ENCODE data around the gene SLC12A5.

Gene SLC12A5

DNA sequence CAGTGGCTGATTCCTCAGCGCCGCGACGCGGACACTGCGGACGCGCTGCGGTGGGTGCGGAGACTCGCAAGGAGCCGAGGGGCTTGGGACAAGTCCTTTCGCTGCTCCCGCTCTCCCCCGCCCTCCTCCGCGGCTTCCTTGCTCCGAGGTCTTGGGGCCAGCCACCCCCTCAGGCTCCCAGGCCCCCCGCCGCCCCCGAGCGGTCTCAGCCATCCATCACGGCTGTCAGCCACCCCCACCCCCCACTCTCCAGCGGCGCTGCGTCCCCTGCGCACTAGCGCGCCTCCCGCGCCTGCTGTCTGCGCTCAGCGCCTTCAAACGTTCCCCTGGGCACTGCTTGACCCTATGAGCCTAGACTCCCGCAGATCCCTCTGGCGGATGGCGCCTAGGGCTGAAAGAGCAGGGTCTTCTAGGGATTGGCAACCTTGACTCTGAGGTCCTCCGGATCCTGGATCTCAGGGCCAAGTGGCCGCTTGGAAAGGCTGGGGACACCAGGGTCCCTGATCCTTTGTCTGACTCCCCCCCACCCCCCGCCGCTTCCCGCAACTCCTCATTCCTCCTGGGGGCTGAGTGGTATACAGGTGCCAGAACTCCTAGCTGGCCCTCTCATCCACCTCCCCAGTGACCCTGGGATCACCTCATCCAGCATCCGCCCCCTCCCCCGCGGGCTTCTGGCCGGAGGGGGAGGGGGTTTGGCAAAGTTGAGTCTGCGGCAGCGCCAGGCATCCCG lies 1.4 kb downstream of the SLC12A5 start:
- no peak for DNase-seq

DNA sequence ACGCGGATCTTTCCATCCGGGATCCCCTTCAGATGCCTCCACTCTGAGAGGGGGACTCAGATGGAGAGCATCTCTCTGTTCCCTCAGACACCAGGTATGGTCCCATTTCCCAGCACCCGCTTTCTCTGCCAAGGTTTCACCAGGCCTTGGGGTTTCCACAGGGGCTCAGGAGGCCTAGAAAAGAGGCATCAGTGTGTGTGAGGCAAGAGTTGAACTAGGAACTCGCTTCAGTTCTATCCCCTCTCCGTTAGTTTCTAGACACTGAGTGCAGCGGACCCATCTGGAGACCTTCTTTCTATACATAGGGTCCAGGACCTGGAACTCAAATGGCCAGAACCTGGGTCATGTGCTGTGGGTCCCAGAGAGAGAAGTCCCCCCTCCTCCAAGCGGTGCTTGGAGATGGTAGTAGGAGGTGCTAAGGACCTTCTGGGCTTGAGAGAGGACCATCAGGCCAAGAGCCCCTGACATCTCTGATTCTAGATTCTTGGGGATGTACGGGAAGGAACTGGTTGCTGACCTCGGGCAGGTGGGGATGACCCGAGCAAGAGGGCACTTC lies 2.1 kb downstream of the SLC12A5 start:
- no peak for DNase-seq

DNA sequence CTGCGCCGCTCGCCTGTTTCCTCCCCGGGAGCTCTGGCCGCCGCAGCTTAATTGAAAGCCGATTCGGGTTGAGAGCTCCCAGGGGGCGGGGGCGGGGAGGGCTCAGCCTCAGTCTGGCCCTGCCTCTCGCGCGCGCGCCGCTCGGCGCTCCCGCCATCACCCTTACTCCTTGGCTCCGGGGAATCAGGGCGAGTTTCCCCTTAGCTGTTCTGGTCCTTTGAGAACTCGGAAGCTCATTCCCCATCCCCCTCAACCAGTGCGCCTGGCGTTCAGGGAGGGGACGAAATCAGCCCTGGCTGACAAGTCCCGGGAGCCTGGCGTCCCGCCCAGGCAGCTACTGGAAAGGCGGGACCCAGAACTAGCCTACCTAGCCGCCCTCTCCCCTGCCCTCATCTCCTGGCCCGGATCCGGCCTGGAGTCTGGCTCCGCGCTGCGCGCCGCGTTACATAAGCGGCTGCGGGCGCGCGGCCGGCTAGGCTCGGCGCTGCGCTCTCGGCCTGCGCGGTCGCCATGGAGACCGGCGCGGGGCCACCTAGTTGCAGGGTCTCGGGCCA lies 2.8 kb downstream of the SLC12A5 start:
- no peak for DNase-seq

DNA sequence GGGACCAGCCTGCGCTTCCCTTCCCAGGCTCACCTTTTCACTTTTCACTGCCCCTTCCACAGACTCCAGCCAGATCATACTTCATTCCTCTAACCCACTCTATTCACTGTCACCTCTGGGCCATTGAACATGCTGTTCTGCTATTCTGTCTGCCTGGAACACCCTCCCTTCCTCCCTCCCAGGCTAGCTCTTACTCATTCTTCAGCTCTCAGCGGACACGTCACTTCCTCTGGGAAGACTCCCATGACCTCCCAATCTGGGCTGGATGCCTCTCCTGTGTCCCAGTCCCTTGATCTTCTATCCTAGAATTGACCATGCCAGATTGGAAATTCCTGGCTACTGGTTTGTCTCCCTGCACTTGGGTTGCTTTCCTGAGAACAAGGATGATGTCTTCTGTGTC lies 5.0 kb downstream of the SLC12A5 start:
- no peak for DNase-seq

DNA sequence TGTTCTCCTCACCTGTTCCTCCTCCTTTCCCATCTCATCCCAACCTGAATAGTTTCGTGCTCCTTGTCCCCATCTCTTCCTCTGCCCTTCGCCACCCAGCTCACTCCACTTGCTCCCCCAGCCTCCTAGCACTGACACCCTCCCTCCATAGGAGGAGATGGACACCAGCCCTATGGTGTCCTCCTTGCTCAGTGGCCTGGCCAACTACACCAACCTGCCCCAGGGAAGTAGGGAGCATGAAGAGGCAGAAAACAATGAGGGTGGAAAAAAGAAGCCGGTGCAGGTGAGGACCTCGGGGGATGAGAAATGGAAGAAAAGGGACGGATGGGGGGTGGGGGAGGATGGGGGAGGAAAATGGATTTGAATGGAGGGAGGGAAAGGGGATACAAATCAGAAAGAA lies 6.2 kb downstream of the SLC12A5 start:
- no peak for DNase-seq

DNA sequence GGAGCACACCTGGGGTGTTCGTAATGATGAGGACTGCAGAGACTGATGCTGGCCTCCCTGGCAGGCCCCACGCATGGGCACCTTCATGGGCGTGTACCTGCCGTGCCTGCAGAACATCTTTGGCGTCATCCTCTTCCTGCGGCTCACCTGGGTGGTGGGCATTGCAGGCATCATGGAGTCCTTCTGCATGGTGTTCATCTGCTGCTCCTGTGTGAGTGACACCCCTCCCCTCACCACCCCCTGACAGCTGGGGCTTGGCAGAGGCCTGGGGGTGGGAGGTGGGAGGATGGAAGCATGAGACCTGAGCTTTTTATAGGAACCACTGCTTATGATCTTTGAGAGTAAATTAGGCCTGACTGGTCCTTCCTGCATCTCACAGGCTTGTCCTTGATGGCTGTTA lies 6.7 kb downstream of the SLC12A5 start:
- DNase-seq, result no peak

DNA sequence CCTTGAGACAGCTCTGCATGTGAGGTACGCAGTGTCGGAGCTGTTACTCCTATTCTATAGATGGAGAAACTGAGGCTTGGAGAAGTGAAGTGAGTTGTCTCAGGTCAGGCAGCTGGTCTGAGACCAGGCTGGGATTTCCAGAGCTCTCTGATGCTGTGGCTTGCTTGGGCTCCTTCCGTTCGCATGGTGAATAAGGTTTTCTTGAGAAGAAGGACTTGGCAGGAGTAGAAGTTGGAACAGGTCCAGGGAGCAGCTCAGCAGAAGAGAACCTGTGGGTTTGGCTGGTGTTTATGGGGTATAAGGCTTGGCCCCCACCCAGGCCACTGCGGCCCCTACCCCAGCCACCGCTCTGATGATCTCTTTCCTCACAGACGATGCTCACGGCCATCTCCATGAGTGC lies 7.4 kb downstream of the SLC12A5 start:
- DNase-seq, result no peak

DNA sequence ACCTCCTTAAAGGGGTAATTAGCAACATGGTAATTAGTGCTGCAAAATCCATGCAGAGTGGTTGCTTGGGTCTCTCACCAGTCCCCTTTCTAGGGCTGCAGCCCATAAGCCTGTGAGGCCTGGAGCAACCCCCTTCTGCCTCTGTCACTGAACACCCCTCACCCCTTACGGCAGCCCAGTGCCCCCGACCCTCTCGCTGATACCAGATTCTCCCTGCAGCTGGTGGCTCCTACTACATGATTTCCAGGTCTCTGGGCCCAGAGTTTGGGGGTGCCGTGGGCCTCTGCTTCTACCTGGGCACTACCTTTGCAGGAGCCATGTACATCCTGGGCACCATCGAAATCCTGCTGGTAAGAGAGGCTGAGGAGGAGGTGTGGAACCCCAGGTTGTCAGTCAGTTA lies 8.0 kb downstream of the SLC12A5 start:
- no peak for DNase-seq

DNA sequence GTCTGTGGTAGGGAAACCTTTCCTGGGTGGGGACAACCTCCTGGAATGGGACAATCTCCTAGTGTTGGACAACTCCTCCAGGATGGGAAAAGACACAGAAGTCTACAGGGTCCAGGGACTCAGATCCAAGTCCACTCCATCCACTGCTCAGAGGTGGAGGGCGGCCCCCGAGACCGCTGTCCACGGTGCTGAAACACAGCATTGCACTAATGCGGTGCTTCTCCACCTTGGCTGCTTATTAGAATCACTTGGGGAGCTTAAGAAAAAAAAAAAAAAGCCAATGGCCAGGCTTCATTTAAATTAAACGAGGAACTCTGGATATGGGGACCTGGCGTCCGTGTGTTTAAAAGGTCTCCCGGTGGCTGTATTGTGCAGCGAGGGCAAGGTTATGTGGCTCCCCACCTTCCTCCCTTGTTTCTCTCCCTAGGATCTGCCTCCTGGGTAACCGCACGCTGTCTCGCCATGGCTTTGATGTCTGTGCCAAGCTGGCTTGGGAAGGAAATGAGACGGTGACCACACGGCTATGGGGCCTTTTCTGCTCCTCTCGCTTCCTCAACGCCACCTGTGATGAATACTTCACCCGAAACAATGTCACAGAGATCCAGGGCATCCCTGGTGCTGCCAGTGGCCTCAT lies 12.0 kb downstream of the SLC12A5 start:
- peak in 1 of 2 experiments; percentile 41 for DNase-seq

DNA sequence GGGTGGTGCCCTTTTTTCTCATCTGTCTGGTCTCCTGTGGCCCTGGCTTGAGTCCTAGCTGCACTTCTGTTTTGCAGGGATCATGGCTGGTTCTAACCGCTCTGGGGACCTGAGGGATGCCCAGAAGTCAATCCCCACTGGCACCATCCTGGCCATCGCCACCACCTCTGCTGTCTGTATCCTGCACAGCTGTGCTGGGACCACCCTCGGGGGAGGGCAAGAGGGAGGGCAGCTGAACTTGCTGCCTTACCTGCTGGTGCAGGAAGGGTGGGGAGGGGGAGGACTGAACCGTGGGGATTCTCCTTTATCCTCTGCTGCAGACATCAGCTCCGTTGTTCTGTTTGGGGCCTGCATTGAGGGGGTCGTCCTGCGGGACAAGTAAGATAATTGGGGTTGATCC lies 14.5 kb downstream of the SLC12A5 start:
- no peak for DNase-seq

DNA sequence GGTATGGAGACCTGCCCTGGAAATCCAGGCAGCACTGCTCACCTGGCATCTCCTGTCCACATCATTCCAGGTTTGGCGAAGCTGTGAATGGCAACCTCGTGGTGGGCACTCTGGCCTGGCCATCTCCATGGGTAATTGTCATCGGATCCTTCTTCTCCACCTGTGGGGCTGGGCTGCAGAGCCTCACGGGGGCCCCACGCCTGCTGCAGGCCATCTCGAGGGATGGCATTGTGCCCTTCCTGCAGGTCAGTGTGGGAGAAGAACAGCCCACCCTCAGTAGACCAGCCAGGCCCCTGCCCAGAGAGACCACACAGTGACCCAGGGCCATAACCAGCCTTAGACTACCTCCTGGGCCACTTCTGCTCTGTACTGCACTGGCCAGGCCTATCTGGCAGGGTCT lies 15.9 kb downstream of the SLC12A5 start:
- DNase-seq, result no peak

DNA sequence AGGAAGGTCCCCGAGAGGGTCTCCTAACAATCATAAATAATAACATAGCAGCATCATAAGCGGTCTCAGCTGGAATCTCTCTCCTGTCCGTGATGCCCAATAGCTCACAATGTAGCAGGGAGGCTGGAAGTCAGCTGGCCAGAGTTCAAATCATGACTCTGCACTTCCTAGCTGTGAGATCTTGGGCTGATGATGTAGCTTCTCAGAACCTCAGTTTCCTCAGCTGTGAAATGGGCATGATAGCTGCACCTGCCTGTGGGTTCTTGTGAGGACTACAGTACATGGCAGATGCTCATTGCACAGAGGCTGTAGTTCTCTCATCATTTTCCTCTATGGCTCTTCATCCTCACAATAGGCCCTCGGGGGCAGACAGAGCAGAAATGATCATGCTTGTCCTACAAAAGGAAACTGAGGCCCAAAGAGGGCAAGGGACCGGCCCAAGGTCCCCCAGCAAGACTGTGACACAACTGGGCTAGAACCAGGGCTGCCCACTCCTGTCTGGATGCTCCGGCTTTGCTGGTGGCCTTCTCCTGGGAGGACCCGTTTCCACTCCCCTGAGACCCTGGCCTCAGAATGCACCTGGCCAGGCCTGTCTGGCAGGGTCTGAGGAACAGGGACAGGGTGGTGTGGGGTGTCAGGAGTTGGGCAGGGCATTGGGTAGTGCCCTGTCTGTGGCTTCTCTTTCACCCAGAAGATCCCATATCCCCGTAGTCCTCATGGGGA lies 17.7 kb downstream of the SLC12A5 start:
- no peak for DNase-seq

DNA sequence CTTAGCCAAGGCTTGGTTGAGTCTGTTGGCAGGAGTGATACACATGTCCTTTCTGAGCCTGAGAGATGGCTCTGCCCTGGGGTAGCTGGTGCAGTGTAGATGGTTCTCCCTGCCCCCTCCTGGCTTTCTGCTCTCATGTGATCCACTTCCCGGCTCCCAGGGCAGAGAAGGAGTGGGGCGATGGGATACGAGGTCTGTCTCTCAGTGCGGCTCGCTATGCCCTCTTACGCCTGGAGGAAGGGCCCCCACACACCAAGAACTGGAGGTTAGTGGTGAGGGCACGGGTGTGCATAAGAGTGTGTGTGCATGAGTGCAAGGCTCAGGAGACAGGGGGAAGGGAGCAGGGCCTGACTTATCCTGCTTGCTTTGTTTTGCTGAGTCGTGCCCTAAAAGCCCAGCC lies 18.8 kb downstream of the SLC12A5 start:
- DNase-seq, result no peak

DNA sequence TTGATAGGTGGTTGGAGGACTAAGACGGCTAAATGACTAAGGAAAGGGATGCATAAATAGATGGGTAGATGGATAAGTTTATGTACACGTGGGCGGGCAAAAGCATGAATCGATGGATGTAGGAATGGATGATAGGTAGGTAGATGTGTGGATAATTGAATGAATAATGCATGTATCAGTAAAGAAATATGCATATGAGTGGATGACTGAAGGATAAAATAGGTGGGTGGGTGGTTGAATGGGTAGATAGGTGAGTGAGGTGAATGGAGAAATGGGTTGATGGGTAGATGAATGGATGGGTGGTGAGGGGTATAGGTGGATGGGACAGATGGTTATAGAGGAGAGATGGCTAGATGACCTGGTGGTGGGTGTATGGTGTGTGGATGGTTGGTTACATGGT lies 20.2 kb downstream of the SLC12A5 start:
- DNase-seq, result no peak

DNA sequence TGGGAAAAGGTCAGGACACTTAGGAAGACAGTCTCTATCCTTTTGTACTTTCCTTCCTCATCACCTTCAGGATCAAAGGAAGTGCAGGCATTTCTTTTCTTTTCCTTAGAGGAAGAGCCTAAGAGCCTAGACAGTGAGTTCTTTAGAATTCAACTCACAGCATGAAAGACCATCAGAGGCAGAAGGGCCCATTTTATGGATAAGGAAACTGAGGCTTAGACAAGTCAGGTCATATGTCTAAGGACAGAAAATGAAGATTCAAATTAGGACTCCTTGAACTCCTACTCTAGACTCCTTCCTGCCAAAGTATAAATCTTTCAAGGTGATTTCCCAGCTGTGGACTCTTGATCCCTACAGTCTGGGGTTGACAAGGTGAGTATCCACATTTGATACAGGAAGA lies 20.8 kb downstream of the SLC12A5 start:
- DNase-seq, result no peak

DNA sequence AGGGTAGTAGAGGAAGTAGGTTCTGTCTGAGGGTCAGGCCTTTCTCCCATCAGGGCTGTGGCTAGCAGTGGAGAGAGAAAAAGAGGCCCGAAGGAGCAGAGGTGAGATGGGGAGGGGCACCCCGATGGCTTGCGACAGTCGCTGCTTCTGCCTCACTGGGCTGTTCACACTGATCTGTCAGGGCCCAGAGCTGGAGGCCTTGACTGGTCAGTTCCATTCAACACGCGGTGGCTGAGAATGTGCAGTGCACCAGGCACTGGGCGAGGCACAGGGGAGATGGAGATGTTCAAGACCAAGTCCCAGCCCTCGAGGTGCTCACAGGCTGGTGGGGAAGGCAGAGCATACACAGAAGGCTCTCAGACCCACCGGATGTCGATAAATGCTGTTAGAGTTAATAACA lies 21.4 kb downstream of the SLC12A5 start:
- DNase-seq, result no peak

DNA sequence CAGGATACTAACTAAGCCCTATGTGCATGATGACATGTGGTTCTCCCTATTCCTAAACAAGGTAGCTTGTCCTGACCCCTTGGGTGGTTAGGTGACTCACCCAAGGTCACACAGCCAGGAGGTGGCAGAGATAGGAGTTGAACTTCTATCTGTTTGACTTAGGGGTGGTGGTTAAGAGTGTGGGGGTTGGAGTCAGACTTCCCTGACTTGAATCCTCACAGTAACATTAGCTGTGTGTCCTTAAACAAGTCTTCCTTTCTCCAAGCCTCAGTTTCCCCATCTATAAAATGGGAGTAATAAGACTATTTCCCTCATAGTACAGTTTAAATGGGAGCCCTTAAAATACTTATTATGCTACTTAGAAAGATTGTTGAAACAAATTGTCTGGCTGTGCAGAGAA lies 21.9 kb downstream of the SLC12A5 start:
- no peak for DNase-seq

DNA sequence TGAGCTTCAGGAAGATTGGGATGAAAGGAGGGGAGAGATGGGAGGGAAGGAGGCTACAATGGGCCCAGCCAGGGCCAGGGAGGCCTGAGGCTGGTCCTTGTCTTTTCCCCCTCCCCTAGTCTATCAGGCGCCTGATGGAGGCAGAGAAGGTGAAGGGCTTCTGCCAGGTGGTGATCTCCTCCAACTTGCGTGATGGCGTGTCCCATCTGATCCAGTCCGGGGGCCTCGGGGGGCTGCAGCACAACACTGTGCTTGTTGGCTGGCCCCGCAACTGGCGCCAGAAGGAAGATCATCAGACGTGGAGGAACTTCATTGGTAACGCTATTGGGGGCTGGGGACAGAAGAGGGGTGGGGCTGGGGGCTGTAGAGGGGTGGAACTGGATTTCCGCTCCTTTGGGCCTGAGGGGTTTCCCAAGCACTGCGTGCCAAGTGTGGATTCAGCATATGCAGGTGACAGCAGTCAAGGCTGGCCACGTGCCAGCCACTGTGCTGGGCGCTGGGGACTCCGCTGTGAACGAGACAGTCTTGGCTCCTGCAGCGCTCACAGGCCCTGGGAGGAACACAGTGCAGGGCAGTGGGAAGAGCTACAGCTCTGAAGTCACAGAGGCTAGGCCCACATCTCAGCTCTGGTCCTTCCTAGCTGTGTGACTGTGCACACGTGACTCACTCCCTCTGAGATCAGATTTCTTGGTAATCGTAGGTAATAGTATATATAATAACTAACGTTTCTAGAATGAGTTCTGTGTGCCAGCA lies 22.7 kb downstream of the SLC12A5 start:
- no peak for DNase-seq

DNA sequence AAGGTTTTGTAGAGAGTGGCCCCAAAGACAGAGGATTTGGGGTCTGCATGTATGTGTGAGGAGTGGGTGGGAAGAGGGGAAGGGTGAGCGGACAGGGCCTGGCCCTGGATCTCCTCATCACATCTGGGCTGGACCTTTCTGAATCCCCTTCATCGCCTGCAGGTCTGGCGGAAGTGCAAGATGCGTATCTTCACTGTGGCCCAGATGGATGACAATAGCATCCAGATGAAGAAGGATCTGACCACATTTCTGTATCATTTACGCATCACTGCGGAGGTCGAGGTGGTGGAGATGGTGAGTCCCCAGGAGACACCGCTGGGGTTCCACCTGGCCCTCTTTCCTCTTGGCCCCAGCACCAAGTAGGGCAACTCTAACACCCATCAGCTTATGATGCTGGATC lies 24.4 kb downstream of the SLC12A5 start:
- no peak for DNase-seq

DNA sequence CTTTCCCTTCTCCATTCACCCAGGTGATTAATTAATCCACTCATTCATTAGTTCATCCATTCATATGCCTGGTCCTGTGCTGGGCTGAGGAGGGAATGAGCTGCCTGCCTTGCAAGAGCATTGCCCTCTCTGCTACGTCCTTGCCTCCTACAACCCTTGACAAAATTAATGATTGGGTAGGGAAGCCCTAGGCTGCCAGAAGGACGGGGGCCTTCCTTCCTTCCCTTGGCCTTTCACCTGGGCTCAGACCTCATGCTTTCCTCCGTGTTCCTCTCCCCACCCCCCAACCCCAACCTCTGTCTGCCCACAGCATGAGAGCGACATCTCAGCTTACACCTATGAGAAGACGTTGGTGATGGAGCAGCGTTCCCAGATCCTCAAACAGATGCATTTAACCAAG lies 25.6 kb downstream of the SLC12A5 start:
- no peak for DNase-seq

DNA sequence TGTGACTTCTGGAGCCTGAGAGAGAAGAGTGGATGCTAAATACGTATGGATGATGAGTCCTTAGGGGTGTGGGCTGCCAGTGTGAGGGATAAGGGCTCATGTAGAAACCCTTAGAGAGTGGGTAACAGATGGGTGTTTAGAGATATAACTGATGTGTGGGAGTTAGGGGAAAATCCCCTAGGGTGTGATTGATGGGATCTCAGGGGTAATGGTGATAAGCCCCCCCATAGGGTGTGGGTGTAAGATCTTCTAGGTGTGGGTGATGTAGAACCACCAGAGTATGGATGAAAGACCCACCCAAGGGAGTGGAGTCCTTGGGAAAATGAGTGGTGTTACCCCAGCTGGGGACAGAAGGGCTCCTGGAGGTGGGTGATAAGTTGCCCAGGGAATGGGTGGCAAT lies 26.3 kb downstream of the SLC12A5 start:
- no peak for DNase-seq

DNA sequence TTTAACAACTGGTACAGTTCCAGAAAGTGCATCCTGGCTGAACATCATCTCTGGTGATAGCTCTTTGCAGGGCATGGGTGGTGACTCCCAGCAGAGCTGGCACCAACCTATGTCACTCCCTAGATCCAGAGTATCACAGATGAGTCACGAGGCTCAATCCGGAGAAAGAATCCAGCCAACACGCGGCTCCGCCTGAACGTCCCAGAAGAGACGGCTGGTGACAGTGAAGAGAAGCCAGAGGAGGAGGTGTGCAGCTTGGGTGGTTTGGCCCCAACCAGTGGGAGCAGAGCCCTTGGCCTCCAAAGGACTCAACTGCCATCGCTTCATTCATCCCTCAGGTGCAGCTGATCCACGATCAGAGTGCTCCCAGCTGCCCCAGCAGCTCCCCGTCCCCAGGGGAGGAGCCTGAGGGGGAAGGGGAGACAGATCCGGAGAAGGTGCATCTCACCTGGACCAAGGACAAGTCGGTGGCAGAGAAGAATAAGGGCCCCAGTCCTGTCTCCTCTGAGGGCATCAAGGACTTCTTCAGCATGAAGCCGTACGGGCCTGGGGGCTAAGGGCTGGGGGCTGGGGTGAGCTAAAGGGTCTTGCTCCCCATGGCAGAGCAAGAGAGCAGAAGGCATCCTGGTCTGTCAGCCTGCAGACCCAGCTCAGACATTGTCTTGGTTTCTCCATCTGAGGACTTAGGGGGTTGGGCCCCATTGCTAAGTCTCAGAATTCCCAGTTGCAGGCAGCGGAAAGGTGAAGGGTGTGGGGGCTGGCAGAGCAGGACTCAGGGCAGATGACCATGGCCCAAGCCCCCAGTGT lies 27.2 kb downstream of the SLC12A5 start:
- DNase-seq, result no peak
